ENCODE data around the gene ACYP2.

DNA sequence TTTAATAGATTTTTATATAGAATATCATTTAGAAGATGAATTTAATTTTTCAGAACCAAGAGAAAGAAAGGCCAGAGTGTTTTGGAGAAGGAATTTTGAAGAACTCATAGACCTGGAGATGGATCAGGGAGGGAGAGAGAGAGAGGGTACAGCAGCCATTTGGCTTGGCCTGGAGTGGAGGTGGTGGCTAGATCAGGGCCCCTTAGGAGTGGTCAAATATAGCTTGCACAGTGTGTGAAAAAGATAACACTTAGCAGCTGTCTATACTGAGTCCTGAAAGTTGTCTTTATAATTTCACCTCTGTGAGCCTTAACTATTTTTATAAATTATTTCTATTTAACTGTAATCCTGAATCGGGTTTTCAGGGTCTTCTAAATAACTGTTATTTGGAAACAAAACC lies 38.8 kb upstream of the ACYP2 start:
- TF ChIP-seq, protein P1, sequence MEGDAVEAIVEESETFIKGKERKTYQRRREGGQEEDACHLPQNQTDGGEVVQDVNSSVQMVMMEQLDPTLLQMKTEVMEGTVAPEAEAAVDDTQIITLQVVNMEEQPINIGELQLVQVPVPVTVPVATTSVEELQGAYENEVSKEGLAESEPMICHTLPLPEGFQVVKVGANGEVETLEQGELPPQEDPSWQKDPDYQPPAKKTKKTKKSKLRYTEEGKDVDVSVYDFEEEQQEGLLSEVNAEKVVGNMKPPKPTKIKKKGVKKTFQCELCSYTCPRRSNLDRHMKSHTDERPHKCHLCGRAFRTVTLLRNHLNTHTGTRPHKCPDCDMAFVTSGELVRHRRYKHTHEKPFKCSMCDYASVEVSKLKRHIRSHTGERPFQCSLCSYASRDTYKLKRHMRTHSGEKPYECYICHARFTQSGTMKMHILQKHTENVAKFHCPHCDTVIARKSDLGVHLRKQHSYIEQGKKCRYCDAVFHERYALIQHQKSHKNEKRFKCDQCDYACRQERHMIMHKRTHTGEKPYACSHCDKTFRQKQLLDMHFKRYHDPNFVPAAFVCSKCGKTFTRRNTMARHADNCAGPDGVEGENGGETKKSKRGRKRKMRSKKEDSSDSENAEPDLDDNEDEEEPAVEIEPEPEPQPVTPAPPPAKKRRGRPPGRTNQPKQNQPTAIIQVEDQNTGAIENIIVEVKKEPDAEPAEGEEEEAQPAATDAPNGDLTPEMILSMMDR (IDR thresholded peaks at IDR 0.05) = no peak
- TF ChIP-seq POLR2A (IDR thresholded peaks at IDR 0.05) (no peak), POLR2AphosphoS5 (IDR thresholded peaks at IDR 0.05) (no peak)
